Sigmoid colon (tissue), 4 donors: ENCODE measurements around the gene SCTR.

ENCODE experiments used
- POLR2A ChIP-seq, 2 donors: fragments of 450-650 bp; IDR thresholded peaks; one replicate each; pipeline ENCODE4 v1.6.1; 2016; ENCODE audit warnings: antibody characterized with exemption in 2 of 2, mild to moderate bottlenecking in 2 of 2, moderate library complexity in 2 of 2
- POLR2AphosphoS5 ChIP-seq, 4 donors: sonication (generic); formaldehyde crosslinking; IDR thresholded peaks; one replicate each; pipeline ENCODE4 v1.6.1; 2017; ENCODE audit warnings: antibody characterized with exemption in 4 of 4
- TF ChIP-seq, protein P1 (sequence below), 4 experiments: fragments of 450-650 bp in 3 of 4; fragments of 200-600 bp in 1 of 4; IDR thresholded peaks; one replicate each; pipeline ENCODE4 v1.5.1; 2016 to 2019; ENCODE audit warnings: antibody characterized with exemption in 4 of 4, mild to moderate bottlenecking in 3 of 4, moderate library complexity in 2 of 4

DNA sequence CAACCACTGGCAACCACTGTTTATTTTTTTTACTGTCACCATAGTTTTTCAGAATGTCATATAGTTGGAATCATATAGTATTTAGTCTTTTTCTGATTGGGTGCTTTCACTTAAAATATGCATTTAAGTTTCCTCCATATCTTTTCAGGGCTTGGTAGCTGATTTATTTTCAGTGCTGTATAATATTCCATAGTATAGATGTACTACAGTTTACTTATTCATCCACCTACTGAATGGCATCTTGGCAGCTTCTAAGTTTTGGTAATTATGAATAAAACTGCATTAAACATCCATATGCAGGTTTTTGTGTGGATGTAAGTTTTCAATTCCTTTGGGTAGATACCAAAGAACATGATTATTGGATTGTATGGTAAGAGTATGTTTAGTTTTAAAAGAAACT lies 43.0 kb upstream of the SCTR start:
- TF ChIP-seq, protein P1, sequence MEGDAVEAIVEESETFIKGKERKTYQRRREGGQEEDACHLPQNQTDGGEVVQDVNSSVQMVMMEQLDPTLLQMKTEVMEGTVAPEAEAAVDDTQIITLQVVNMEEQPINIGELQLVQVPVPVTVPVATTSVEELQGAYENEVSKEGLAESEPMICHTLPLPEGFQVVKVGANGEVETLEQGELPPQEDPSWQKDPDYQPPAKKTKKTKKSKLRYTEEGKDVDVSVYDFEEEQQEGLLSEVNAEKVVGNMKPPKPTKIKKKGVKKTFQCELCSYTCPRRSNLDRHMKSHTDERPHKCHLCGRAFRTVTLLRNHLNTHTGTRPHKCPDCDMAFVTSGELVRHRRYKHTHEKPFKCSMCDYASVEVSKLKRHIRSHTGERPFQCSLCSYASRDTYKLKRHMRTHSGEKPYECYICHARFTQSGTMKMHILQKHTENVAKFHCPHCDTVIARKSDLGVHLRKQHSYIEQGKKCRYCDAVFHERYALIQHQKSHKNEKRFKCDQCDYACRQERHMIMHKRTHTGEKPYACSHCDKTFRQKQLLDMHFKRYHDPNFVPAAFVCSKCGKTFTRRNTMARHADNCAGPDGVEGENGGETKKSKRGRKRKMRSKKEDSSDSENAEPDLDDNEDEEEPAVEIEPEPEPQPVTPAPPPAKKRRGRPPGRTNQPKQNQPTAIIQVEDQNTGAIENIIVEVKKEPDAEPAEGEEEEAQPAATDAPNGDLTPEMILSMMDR (IDR thresholded peaks at IDR 0.05) = no peak
- TF ChIP-seq POLR2A (IDR thresholded peaks at IDR 0.05) = no peak
- TF ChIP-seq POLR2AphosphoS5 (IDR thresholded peaks at IDR 0.05) = no peak
